H1 (cell line): ENCODE data around the gene KRTAP10-12. TPM values are rescaled to one million over a fixed set of nuclear protein-coding genes. Genes with fewer than 3 reads are reported as not detected.

Experiments
- CTCF ChIA-PET: fragments of 300-600 bp; sonication (Branson Sonifier 250); formaldehyde crosslinking; loops from one replicate; lab custom pipeline; 2021; ENCODE audit not compliant: partially characterized antibody; lab: Charles Lee
- POLR2A ChIA-PET: fragments of 300-600 bp; sonication (Branson Sonifier 250); formaldehyde crosslinking; loops from one replicate; lab custom pipeline; 2021; ENCODE audit warnings: inconsistent platforms; ENCODE audit not compliant: partially characterized antibody; lab: Charles Lee
- DNase-seq, 2 experiments: peaks; one replicate each; pipeline versions ENCODE4 v3.0.0 to v3.0.0-alpha.2; 2010 to 2022; ENCODE audit warnings: low spot score in 2 of 2, low read depth in 1 of 2, mixed read lengths in 1 of 2
- FAIRE-seq: peaks from 2 replicates; lab custom pipeline; 2011; peaks lifted over from hg19 to GRCh38; lab: Jason Lieb, UNC
- H2AFZ ChIP-seq: 2 replicates; pipeline ENCODE4 v1.8.1; 2012; ENCODE audit warnings: low read length, inconsistent platforms
- H2AK5ac ChIP-seq: 2 replicates; pipeline ENCODE4 v1.6.1; 2013; ENCODE audit warnings: low read depth, low read length
- H2BK120ac ChIP-seq: replicated peaks from 2 replicates; pipeline ENCODE3; 2013; ENCODE audit warnings: low read depth, low read length, inconsistent platforms
- H2BK12ac ChIP-seq: 2 replicates; pipeline ENCODE4 v1.6.1; 2013; ENCODE audit warnings: low read depth, low read length
- H2BK15ac ChIP-seq: 2 replicates; pipeline ENCODE4 v1.6.1; 2013; ENCODE audit warnings: low read length
- H2BK20ac ChIP-seq: 2 replicates; pipeline ENCODE4 v1.6.1; 2013; ENCODE audit warnings: low read length
- H2BK5ac ChIP-seq: 2 replicates; pipeline ENCODE4 v1.6.1; 2013; ENCODE audit warnings: low read depth, low read length
- H3K14ac ChIP-seq: 2 replicates; pipeline ENCODE4 v1.6.1; 2013; ENCODE audit warnings: inconsistent platforms; ENCODE audit not compliant: insufficient read length
- H3K18ac ChIP-seq: 2 replicates; pipeline ENCODE4 v1.6.1; 2013; ENCODE audit warnings: low read length; ENCODE audit errors: extremely low read depth
- H3K23ac ChIP-seq: 2 replicates; pipeline ENCODE4 v1.6.1; 2013; ENCODE audit warnings: inconsistent platforms; ENCODE audit not compliant: insufficient read length
- H3K23me2 ChIP-seq: 2 replicates; pipeline ENCODE4 v1.6.1; 2013; ENCODE audit warnings: low read depth, low read length
- H3K27ac ChIP-seq: 2 replicates; pipeline ENCODE4 v1.6.1; 2011; ENCODE audit warnings: low read depth, low read length, inconsistent platforms
- H3K27me3 ChIP-seq, 4 experiments: replicated peaks in 1 of 4; 1 replicate in 1 of 4; 2 replicates in 3 of 4; pipeline versions ENCODE4 v1.6.1 to v1.8.1; 2011 to 2013; ENCODE audit warnings: low read length in 3 of 4, mild to moderate bottlenecking in 3 of 4, inconsistent platforms in 2 of 4, mixed read lengths in 2 of 4, moderate library complexity in 1 of 4; ENCODE audit not compliant: control insufficient read depth in 3 of 4, insufficient read depth in 3 of 4; ENCODE audit errors: extremely low read depth in 1 of 4
- H3K36me3 ChIP-seq, 4 experiments: 2 replicates each; pipeline versions ENCODE4 v1.6.1 to v1.8.1; 2011 to 2013; ENCODE audit warnings: mild to moderate bottlenecking in 4 of 4, low read length in 3 of 4, moderate library complexity in 2 of 4, control low read depth in 1 of 4, inconsistent platforms in 1 of 4; ENCODE audit not compliant: insufficient read depth in 4 of 4, control insufficient read depth in 2 of 4
- H3K4ac ChIP-seq: replicated peaks from 2 replicates; pipeline ENCODE3; 2013; ENCODE audit warnings: low read length, low read depth, mixed read lengths, inconsistent platforms; ENCODE audit not compliant: insufficient read length
- H3K4me1 ChIP-seq, 4 experiments: replicated peaks in 1 of 4; 1 replicate in 1 of 4; 2 replicates in 3 of 4; pipeline versions ENCODE4 v1.6.1 to v1.8.1; 2011 to 2013; ENCODE audit warnings: low read length in 3 of 4, inconsistent platforms in 2 of 4, mixed read lengths in 1 of 4; ENCODE audit not compliant: insufficient read depth in 4 of 4, control insufficient read depth in 3 of 4
- H3K4me2 ChIP-seq, 2 experiments: 2 replicates each; pipeline versions ENCODE4 v1.6.1 to v1.8.1; 2011 to 2013; ENCODE audit warnings: low read depth in 2 of 2, low read length in 2 of 2, control low read depth in 1 of 2, inconsistent platforms in 1 of 2, mild to moderate bottlenecking in 1 of 2; ENCODE audit not compliant: insufficient read depth in 1 of 2
- H3K4me3 ChIP-seq, 4 experiments: fragments of 200-600, 300-600 bp in 1 of 4; sonication (generic), shearing (Covaris generic), sonication (Bioruptor Twin) in 1 of 4; 2 replicates each; pipeline versions ENCODE4 v1.5.1 to v1.8.1; 2011 to 2016; ENCODE audit warnings: low read length in 4 of 4, low read depth in 3 of 4, control low read depth in 2 of 4, inconsistent platforms in 2 of 4, mild to moderate bottlenecking in 2 of 4, mixed read lengths in 1 of 4, moderate library complexity in 1 of 4; ENCODE audit not compliant: insufficient read depth in 2 of 4; ENCODE audit errors: extremely low read depth in 1 of 4
- H3K56ac ChIP-seq: replicated peaks from 2 replicates; pipeline ENCODE3; 2013; ENCODE audit warnings: low read depth, mild to moderate bottlenecking, mixed read lengths, low read length, inconsistent platforms; ENCODE audit not compliant: insufficient read length
- H3K79me1 ChIP-seq: 2 replicates; pipeline ENCODE4 v1.6.1; 2013; ENCODE audit warnings: low read depth, low read length, control low read depth
- H3K79me2 ChIP-seq, 2 experiments: 2 replicates each; pipeline versions ENCODE4 v1.6.1 to v1.8.1; 2012 to 2013; ENCODE audit warnings: low read length in 2 of 2, mild to moderate bottlenecking in 2 of 2, inconsistent platforms in 1 of 2; ENCODE audit not compliant: insufficient read depth in 2 of 2, control insufficient read depth in 1 of 2
- H3K9ac ChIP-seq, 4 experiments: replicated peaks in 1 of 4; 1 replicate in 1 of 4; 2 replicates in 3 of 4; pipeline versions ENCODE4 v1.6.1 to v1.8.1; 2011 to 2013; ENCODE audit warnings: low read depth in 3 of 4, low read length in 3 of 4, control low read depth in 2 of 4, mild to moderate bottlenecking in 2 of 4, moderate library complexity in 2 of 4, inconsistent platforms in 1 of 4; ENCODE audit errors: extremely low read depth in 1 of 4
- H3K9me3 ChIP-seq, 2 experiments: 2 replicates each; pipeline versions ENCODE4 v1.6.1 to v1.8.1; 2012 to 2013; ENCODE audit warnings: mild to moderate bottlenecking in 2 of 2, moderate library complexity in 2 of 2, control low read depth in 1 of 2, inconsistent platforms in 1 of 2, low read depth in 1 of 2, low read length in 1 of 2, mixed read lengths in 1 of 2; ENCODE audit not compliant: insufficient read depth in 2 of 2
- H4K20me1 ChIP-seq, 2 experiments: replicated peaks in 1 of 2; 2 replicates each; pipeline versions ENCODE3 to v1.8.1; 2011 to 2013; ENCODE audit warnings: inconsistent platforms in 2 of 2, low read length in 2 of 2, mild to moderate bottlenecking in 1 of 2; ENCODE audit not compliant: insufficient read depth in 2 of 2, control insufficient read depth in 1 of 2
- H4K5ac ChIP-seq: 2 replicates; pipeline ENCODE4 v1.6.1; 2013; ENCODE audit warnings: low read length, low read depth, mixed read lengths, inconsistent platforms; ENCODE audit not compliant: insufficient read length
- H4K8ac ChIP-seq: 2 replicates; pipeline ENCODE4 v1.8.0; 2013; ENCODE audit warnings: mild to moderate bottlenecking, moderate library complexity, low read length, inconsistent platforms; ENCODE audit not compliant: insufficient read depth; ENCODE audit errors: extremely low read depth
- H4K91ac ChIP-seq: replicated peaks from 2 replicates; pipeline ENCODE3; 2013; ENCODE audit warnings: low read length, mixed read lengths, inconsistent platforms; ENCODE audit not compliant: insufficient read length
- CREB1 ChIP-seq: IDR thresholded peaks from 2 replicates; pipeline ENCODE4 v1.6.1; 2012; ENCODE audit warnings: inconsistent platforms
- CTCF ChIP-seq, 3 experiments: IDR thresholded peaks; 1 replicate in 2 of 3; 2 replicates in 1 of 3; pipeline versions ENCODE4 v1.5.1 to v1.6.1; 2011; ENCODE audit warnings: low read length in 3 of 3, mild to moderate bottlenecking in 3 of 3, inconsistent platforms in 2 of 3, low read depth in 1 of 3, moderate library complexity in 1 of 3; ENCODE audit not compliant: insufficient read depth in 1 of 3; ENCODE audit errors: control extremely low read depth in 1 of 3
- EZH2 ChIP-seq: fragments of 200-600 bp; sonication (generic); IDR thresholded peaks from 2 replicates; pipeline ENCODE4 v1.7.1; 2012; ENCODE audit warnings: low read depth, mild to moderate bottlenecking, moderate library complexity, low read length, inconsistent platforms; ENCODE audit not compliant: severe bottlenecking
- RNF2 ChIP-seq: fragments of 200-900, 300-1000 bp; sonication (generic); IDR thresholded peaks from 2 replicates; pipeline ENCODE4 v1.7.1; 2016; ENCODE audit warnings: borderline replicate concordance, low read depth, mild to moderate bottlenecking, antibody characterized with exemption, low read length; ENCODE audit not compliant: poor library complexity, severe bottlenecking; ENCODE audit errors: missing control alignments
- SUZ12 ChIP-seq: fragments of 200-600 bp; sonication (generic); IDR thresholded peaks from 2 replicates; pipeline ENCODE4 v1.6.1; 2012; ENCODE audit warnings: mild to moderate bottlenecking, inconsistent platforms, low read length, moderate library complexity, mixed read lengths
- USF2 ChIP-seq: IDR thresholded peaks from 2 replicates; pipeline ENCODE4 v1.6.1; 2011; ENCODE audit warnings: low read length, improper control_type of control experiment
- WGBS, 2 experiments: shearing (Covaris generic) in 1 of 2; methylation state at CpG; one replicate each; pipeline versions ENCODE4 v1.1.6 to v1.1.7; 2013 to 2015; ENCODE audit warnings: low lambda C conversion rate in 2 of 2, mixed read lengths in 2 of 2, inconsistent platforms in 1 of 2, low coverage in 1 of 2, missing lambda C conversion rate in 1 of 2; ENCODE audit not compliant: insufficient replicate concordance in 2 of 2, insufficient coverage in 1 of 2, insufficient read length in 1 of 2; ENCODE audit errors: extremely low coverage in 1 of 2, missing lambda C conversion rate in 1 of 2; 5-methylcytosine and 5-hydroxymethylcytosine counted together
- polyA plus RNA-seq, 7 experiments: library from polyadenylated mRNA; depleted of rRNA in 3 of 7; stranded (reverse) in 5 of 7; unstranded in 2 of 7; fragments of >200 nt in 5 of 7; fragments of 200-250 nt in 2 of 7; gene quantifications; 1 replicate in 5 of 7; 2 replicates in 1 of 7; 4 replicates in 1 of 7; pipeline versions ENCODE4 v1.2.1 to v1.2.3, GENCODE V29; 2011 to 2013; ENCODE audit warnings: missing spikeins in 2 of 7, mixed read lengths in 2 of 7
- total RNA-seq: library from RNA; stranded (reverse); fragmentation: NEBNext Ultra II Directional; extraction: Animal tissue kit (Norgen Biotek cat#: 25700); gene quantifications from 2 replicates; pipeline ENCODE4 v1.2.1, GENCODE V29; 2021

KRTAP10-12 gene
- total and polyA plus RNA-seq, 2 of the 8 experiments (the other 6 are each of a cell fraction or from before 2014, with no cell fraction given) = not detected

GRCh38 chr21:44706706-44707581, 10.0 kb downstream of the KRTAP10-12 start:
- peaks cover 22 to 53% (median 49%) of the 10 kb centered on the region in 4 experiments for H3K27me3 ChIP-seq
- no peaks in the 10 kb centered on the region for H3K9me3 ChIP-seq
- H4K5ac ChIP-seq = no peak overlapping the region
- H2AK5ac ChIP-seq = peak overlapping the region; percentile 100; the same call in 1 of the 2 replicates
- no peaks in the 10 kb centered on the region for H3K36me3 ChIP-seq
- peak overlapping the region; percentile 34 to 58 (median 44) for H3K4me3 ChIP-seq
- H3K18ac ChIP-seq = peak overlapping the region; percentile 99
- FAIRE-seq = no peak
- peaks cover 3% of the 10 kb centered on the region; the same call in 1 of the 2 replicates for H3K79me1 ChIP-seq
- 0 out of 2 replicates have a peak overlapping the region, but pooled peaks have one; percentile 100 for H2BK20ac ChIP-seq
- peak overlapping the region in 2 of 4 experiments; percentile 54 to 68; a peak in 5 of 7 replicates for H3K9ac ChIP-seq
- H3K14ac ChIP-seq = no peak overlapping the region
- peaks cover under 1 to 73% (median 61%) of the 10 kb centered on the region in 4 experiments for H3K4me1 ChIP-seq
- CTCF ChIA-PET = interaction anchor here (1.0 kb wide), 1 partner anchor 86 kb away, joined by 3 read pairs; no protein-coding TSS in a partner anchor
- H2BK5ac ChIP-seq = peak overlapping the region; percentile 100; the same call in 1 of the 2 replicates
- TF ChIP-seq EZH2 (peak; percentile 54), RNF2 (peak; percentile 20), CTCF (IDR thresholded peaks at IDR 0.05; ENCODE audit: control extremely low read depth in 1 of 3, insufficient read depth in 1 of 3, low read depth in 1 of 3, low read length in 3 of 3) (no peak), CREB1 (no peak), SUZ12 (peak; percentile 21), USF2 (no peak)
- H4K91ac ChIP-seq = peak overlapping the region; percentile 100
- no peak overlapping the region for H2AFZ ChIP-seq
- H3K79me2 ChIP-seq = no peaks in the 10 kb centered on the region
- 1% methylated on average over 22 of the region's 46 CpGs; no CpG with 5 or more reads in 1 of the 2 experiments for WGBS, 2 experiments
- peak overlapping the region; percentile 100 for H2BK12ac ChIP-seq
- DNase-seq = peak in 1 of 2 experiments; percentile 69
- H4K8ac ChIP-seq = peak overlapping the region; percentile 96
- H3K4me2 ChIP-seq = peak overlapping the region; percentile 91 to 93
- H3K4ac ChIP-seq = peak overlapping the region; percentile 100
- no peak overlapping the region for H3K23ac ChIP-seq
- no peak overlapping the region for H3K27ac ChIP-seq
- H3K23me2 ChIP-seq = peaks cover 44% of the 10 kb centered on the region
- POLR2A ChIA-PET = interaction anchor here (0.9 to 1.2 kb wide), 4 partner anchors 9 to 196 kb away, joined by 3 read pairs; no protein-coding TSS in a partner anchor
- H2BK120ac ChIP-seq = peak overlapping the region; percentile 100
- H3K56ac ChIP-seq = peak overlapping the region; percentile 84
- no peak overlapping the region; the same call in 1 of the 2 replicates for H2BK15ac ChIP-seq
- H4K20me1 ChIP-seq = peaks cover 0 to 4% of the 10 kb centered on the region in 2 experiments
